Liver (tissue), 9 donors: Measurements from ENCODE around the gene TCP1. TPM values are rescaled to one million over a fixed set of nuclear protein-coding genes. Genes with fewer than 3 reads are reported as not detected.

Experiments used
- DNase-seq: peaks from one replicate; pipeline ENCODE4 v3.0.0-alpha.2; 2017; ENCODE audit warnings: low spot score
- H3K27ac ChIP-seq, 2 donors: one replicate each; pipeline ENCODE4 v1.7.0; 2013; ENCODE audit warnings: inconsistent platforms in 2 of 2, low read length in 2 of 2, control low read depth in 1 of 2, low read depth in 1 of 2, mild to moderate bottlenecking in 1 of 2
- H3K27me3 ChIP-seq, 4 donors: one replicate each; pipeline versions ENCODE4 v1.6.1 to v1.7.0; 2013; ENCODE audit warnings: low read length in 3 of 4, inconsistent platforms in 1 of 4, mild to moderate bottlenecking in 1 of 4, moderate library complexity in 1 of 4; ENCODE audit not compliant: control insufficient read depth in 4 of 4, insufficient read depth in 4 of 4
- H3K36me3 ChIP-seq, 4 donors: one replicate each; pipeline versions ENCODE4 v1.6.1 to v1.7.0; 2013; ENCODE audit warnings: low read length in 3 of 4, mild to moderate bottlenecking in 3 of 4, low read depth in 1 of 4, moderate library complexity in 1 of 4; ENCODE audit not compliant: control insufficient read depth in 4 of 4, insufficient read depth in 3 of 4
- H3K4me1 ChIP-seq, 4 donors: one replicate each; pipeline versions ENCODE4 v1.6.1 to v1.7.0; 2013; ENCODE audit warnings: low read length in 3 of 4, mild to moderate bottlenecking in 3 of 4, moderate library complexity in 1 of 4; ENCODE audit not compliant: control insufficient read depth in 4 of 4, insufficient read depth in 4 of 4
- H3K4me3 ChIP-seq, 3 donors: one replicate each; pipeline versions ENCODE4 v1.6.1 to v1.7.0; 2013; ENCODE audit warnings: low read length in 3 of 3, control low read depth in 1 of 3, low read depth in 1 of 3, mild to moderate bottlenecking in 1 of 3
- H3K9ac ChIP-seq, 2 donors: one replicate each; pipeline ENCODE4 v1.7.0; 2013; ENCODE audit warnings: low read length in 2 of 2, mild to moderate bottlenecking in 2 of 2, moderate library complexity in 2 of 2, control low read depth in 1 of 2, low read depth in 1 of 2
- H3K9me3 ChIP-seq, 4 donors: one replicate each; pipeline versions ENCODE4 v1.6.1 to v1.7.0; 2013; ENCODE audit warnings: low read length in 3 of 4; ENCODE audit not compliant: control insufficient read depth in 4 of 4
- ATF3 ChIP-seq: IDR thresholded peaks from 2 replicates; pipeline ENCODE4 v1.6.1; 2016; ENCODE audit warnings: antibody characterized with exemption
- CTCF ChIP-seq: fragments of 150-350 bp; IDR thresholded peaks from 2 replicates; pipeline ENCODE4 v1.5.1; 2017; ENCODE audit warnings: improper control_type of control experiment, low read depth, low read length; ENCODE audit not compliant: missing input control
- EGR1 ChIP-seq, 2 donors: IDR thresholded peaks; 2 replicates each; pipeline ENCODE4 v1.6.1; 2016 to 2018; ENCODE audit warnings: antibody characterized with exemption in 2 of 2, low read depth in 2 of 2
- FOXA1 ChIP-seq: IDR thresholded peaks from 2 replicates; pipeline ENCODE4 v1.6.1; 2016; ENCODE audit warnings: antibody characterized with exemption
- FOXA2 ChIP-seq: IDR thresholded peaks from 2 replicates; pipeline ENCODE4 v1.6.1; 2016; ENCODE audit warnings: antibody characterized with exemption
- GABPA ChIP-seq, 2 donors: IDR thresholded peaks in 1 of 2; conservative IDR thresholded peaks in 1 of 2; 2 replicates each; pipeline ENCODE4 v1.6.1; 2016; ENCODE audit warnings: antibody characterized with exemption in 2 of 2, mild to moderate bottlenecking in 1 of 2, moderate library complexity in 1 of 2
- HNF4A ChIP-seq, 2 donors: conservative IDR thresholded peaks; 2 replicates each; pipeline ENCODE4 v1.6.1; 2016; ENCODE audit warnings: antibody characterized with exemption in 2 of 2, mild to moderate bottlenecking in 2 of 2
- RAD21 ChIP-seq, 2 donors: IDR thresholded peaks; 2 replicates each; pipeline ENCODE4 v1.6.1; 2016; ENCODE audit warnings: antibody characterized with exemption in 2 of 2, mild to moderate bottlenecking in 2 of 2
- REST ChIP-seq: IDR thresholded peaks from 2 replicates; pipeline ENCODE4 v1.6.1; 2016; ENCODE audit warnings: antibody characterized with exemption, mild to moderate bottlenecking
- RXRA ChIP-seq, 2 donors: IDR thresholded peaks; 2 replicates each; pipeline ENCODE4 v1.6.1; 2017 to 2018; ENCODE audit warnings: antibody characterized with exemption in 2 of 2, mild to moderate bottlenecking in 1 of 2
- SP1 ChIP-seq: IDR thresholded peaks from 2 replicates; pipeline ENCODE4 v1.6.1; 2018; ENCODE audit warnings: antibody characterized with exemption, mild to moderate bottlenecking
- TAF1 ChIP-seq: conservative IDR thresholded peaks from 2 replicates; pipeline ENCODE4 v1.6.1; 2016; ENCODE audit warnings: antibody characterized with exemption, mild to moderate bottlenecking
- ZBTB33 ChIP-seq: IDR thresholded peaks from 2 replicates; pipeline ENCODE4 v1.6.1; 2016; ENCODE audit warnings: antibody characterized with exemption
- WGBS: extraction: QIAGEN DNeasy Blood & Tissue Kit; methylation state at CpG from one replicate; pipeline ENCODE4 v1.1.7; 2013; 5-methylcytosine and 5-hydroxymethylcytosine counted together
- polyA plus RNA-seq, 2 donors: library from polyadenylated mRNA; stranded (reverse) in 1 of 2; unstranded in 1 of 2; fragments of 200-250 nt in 1 of 2; fragments of >200 nt in 1 of 2; fragmentation: Nextera tagmentation in 1 of 2; extraction: Ambion mirVana in 1 of 2; gene quantifications; one replicate each; pipeline versions ENCODE4 v1.2.1 to v1.2.3, GENCODE V29; 2013 to 2015
- total RNA-seq, 2 donors: library from RNA; depleted of rRNA; stranded (reverse); fragments of >200 nt; gene quantifications; one replicate each; pipeline ENCODE4 v1.2.3, GENCODE V29; 2014
- TF ChIP-seq, protein P1 (sequence below): IDR thresholded peaks from 2 replicates; pipeline ENCODE4 v1.6.1; 2016; ENCODE audit warnings: antibody characterized with exemption
- donor health status: healthy.
- donor health status: healthy.
- donor health status: healthy.
- donor health status: healthy.
- donor health status: healthy.

The TCP1 gene
- total and polyA plus RNA-seq, 4 donors, result 59.5 to 155 (median 94.3) TPM

DNA sequence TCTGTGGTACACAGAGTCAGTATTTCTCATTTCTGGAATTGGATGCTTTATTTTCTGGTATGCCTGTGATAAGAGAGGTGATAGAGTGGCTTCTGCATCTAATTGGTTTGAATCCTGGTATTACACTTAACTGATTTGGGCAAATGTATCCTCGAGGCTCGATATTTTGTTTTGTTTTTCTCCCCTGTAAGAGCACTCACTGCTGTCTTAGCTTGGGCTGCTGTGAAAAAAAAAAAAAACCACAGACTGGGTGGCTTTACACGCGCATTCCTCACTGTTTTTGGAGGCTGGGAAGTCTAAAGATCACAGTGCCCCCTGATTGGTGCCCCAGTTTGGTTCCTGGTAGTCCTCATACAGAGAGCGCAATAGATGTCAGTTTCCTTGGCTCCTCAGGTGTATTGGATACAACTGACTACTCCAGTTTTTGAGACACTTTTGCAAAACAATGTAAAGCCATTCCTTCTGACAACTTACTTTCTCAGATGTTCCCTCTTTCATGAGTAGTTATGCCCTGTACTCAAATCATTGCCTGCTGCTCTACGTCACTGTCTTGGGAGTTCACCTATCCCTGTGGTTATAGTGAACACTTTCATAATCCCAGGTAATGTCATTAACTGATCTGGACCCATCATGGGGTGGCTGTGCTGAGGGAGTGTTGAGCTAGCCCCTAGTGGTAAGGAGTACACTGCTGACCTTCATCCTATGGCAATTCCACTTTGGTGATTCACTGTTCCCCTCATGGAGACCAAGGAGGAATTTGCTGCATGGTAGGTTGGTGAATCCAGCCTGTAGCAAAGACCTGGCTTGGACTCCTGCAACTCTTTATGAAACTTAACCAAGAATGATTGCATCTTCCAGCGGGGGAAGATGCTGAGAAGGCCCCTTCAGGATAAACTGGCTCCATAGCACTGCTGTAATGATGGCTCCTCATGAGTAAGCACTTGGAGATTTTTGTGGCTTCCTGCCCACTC lies 31.1 kb downstream of the TCP1 start:
- 96% methylated on average over 7 of the region's 7 CpGs for WGBS
- H3K4me1 ChIP-seq, result peaks cover 0 to 15% (median 10%) of the 10 kb centered on the region in 4 donors
- TF ChIP-seq CTCF (no peak), REST (no peak), ATF3 (no peak), SP1 (no peak), FOXA2 (no peak), HNF4A (conservative IDR thresholded peaks at IDR 0.05) (no peak), RAD21 (IDR thresholded peaks at IDR 0.05) (no peak), RXRA (IDR thresholded peaks at IDR 0.05) (no peak), EGR1 (IDR thresholded peaks at IDR 0.05; ENCODE audit: low read depth in 2 of 2) (no peak), ZBTB33 (no peak), FOXA1 (no peak)
- DNase-seq, result no peak
- no peaks in the 10 kb centered on the region for H3K27me3 ChIP-seq
- H3K4me3 ChIP-seq, result no peak overlapping the region
- H3K9ac ChIP-seq, result no peak overlapping the region
- peaks cover 2 to 38% (median 28%) of the 10 kb centered on the region in 4 donors for H3K36me3 ChIP-seq
- H3K27ac ChIP-seq, result no peak overlapping the region
- no peaks in the 10 kb centered on the region for H3K9me3 ChIP-seq

DNA sequence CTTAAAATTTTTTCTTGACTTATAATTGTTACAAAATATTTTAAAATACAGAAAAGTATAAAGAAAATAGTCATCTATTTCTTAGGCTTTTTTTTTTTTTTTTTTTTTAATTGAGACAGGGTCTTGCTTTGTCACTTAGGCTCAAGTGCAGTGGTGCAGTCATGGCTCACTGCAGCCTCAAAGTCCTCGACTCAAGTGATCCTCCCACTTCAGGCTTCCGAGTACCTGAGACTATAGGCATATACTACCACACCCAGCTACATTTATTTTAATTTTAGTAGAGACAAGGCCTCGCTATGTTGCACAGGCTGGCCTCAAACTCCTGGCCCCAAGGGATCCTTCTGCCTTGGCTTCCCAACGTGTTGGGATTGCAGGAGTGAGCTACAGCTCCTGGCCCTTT lies 32.9 kb downstream of the TCP1 start:
- Histone ChIP-seq H3K4me3 (no peak overlapping the region), H3K9me3 (no peaks in the 10 kb centered on the region), H3K27ac (no peak overlapping the region), H3K9ac (no peak overlapping the region), H3K4me1 (peaks cover 0 to 8% (median 3%) of the 10 kb centered on the region in 4 donors), H3K36me3 (peaks cover 8 to 49% (median 37%) of the 10 kb centered on the region in 4 donors), H3K27me3 (no peaks in the 10 kb centered on the region)
- DNase-seq, result no peak
- WGBS, result 96% methylated on average over 4 of the region's 4 CpGs
- TF ChIP-seq REST (no peak), FOXA2 (no peak), RXRA (IDR thresholded peaks at IDR 0.05) (no peak), GABPA (IDR thresholded peaks at IDR 0.05 in 1 of 2, conservative IDR thresholded peaks at IDR 0.05 in 1 of 2) (no peak), ATF3 (no peak), TAF1 (no peak), SP1 (no peak), FOXA1 (no peak), ZBTB33 (no peak), RAD21 (IDR thresholded peaks at IDR 0.05) (no peak)
- TF ChIP-seq, protein P1, sequence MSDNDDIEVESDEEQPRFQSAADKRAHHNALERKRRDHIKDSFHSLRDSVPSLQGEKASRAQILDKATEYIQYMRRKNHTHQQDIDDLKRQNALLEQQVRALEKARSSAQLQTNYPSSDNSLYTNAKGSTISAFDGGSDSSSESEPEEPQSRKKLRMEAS, result no peak
